Lower leg skin (tissue), 3 donors: ENCODE results near the gene SLC6A17.

Experiments
- POLR2A ChIP-seq, 2 donors: fragments of 450-650 bp; IDR thresholded peaks; one replicate each; pipeline ENCODE4 v1.6.1; 2016 to 2017; ENCODE audit warnings: antibody characterized with exemption in 2 of 2, mild to moderate bottlenecking in 1 of 2, moderate library complexity in 1 of 2
- TF ChIP-seq, protein P1 (sequence below), 3 donors: fragments of 450-650 bp; IDR thresholded peaks; one replicate each; pipeline ENCODE4 v1.5.1; 2016; ENCODE audit warnings: antibody characterized with exemption in 3 of 3, mild to moderate bottlenecking in 3 of 3, moderate library complexity in 2 of 3

GRCh38 chr1:110250749-110251148 lies 100.5 kb downstream of the SLC6A17 start:
- TF ChIP-seq, protein P1, sequence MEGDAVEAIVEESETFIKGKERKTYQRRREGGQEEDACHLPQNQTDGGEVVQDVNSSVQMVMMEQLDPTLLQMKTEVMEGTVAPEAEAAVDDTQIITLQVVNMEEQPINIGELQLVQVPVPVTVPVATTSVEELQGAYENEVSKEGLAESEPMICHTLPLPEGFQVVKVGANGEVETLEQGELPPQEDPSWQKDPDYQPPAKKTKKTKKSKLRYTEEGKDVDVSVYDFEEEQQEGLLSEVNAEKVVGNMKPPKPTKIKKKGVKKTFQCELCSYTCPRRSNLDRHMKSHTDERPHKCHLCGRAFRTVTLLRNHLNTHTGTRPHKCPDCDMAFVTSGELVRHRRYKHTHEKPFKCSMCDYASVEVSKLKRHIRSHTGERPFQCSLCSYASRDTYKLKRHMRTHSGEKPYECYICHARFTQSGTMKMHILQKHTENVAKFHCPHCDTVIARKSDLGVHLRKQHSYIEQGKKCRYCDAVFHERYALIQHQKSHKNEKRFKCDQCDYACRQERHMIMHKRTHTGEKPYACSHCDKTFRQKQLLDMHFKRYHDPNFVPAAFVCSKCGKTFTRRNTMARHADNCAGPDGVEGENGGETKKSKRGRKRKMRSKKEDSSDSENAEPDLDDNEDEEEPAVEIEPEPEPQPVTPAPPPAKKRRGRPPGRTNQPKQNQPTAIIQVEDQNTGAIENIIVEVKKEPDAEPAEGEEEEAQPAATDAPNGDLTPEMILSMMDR (IDR thresholded peaks at IDR 0.05), result no peak
- TF ChIP-seq POLR2A (IDR thresholded peaks at IDR 0.05), result no peak
